A673 (cell line): Measurements from ENCODE around the gene EIF5AL1. TPM values are rescaled to one million over a fixed set of nuclear protein-coding genes. Genes with fewer than 3 reads are reported as not detected.

Experiments
- BruUV-seq: library from RNA; stranded (reverse); fragments of 400-500 nt; replicated peaks from 2 replicates; lab custom pipeline; 2021; lab: Mats Ljungman, UMichigan
- CTCF ChIA-PET: fragments of 300-600 bp; sonication (Branson Sonifier 250); formaldehyde crosslinking; loops from one replicate; lab custom pipeline; 2022; ENCODE audit warnings: antibody characterized with exemption; lab: Charles Lee
- POLR2A ChIA-PET: fragments of 300-600 bp; sonication (Branson Sonifier 250); formaldehyde crosslinking; loops from one replicate; lab custom pipeline; 2022; ENCODE audit warnings: antibody characterized with exemption; ENCODE audit not compliant: low non-redundant PET; lab: Charles Lee
- DNase-seq: peaks from one replicate; pipeline ENCODE4 v3.0.0-alpha.2; 2015; ENCODE audit warnings: low spot score
- H3K27ac ChIP-seq: fragments of 200-600 bp; sonication (generic); 2 replicates; pipeline ENCODE4 v1.5.1; 2016; ENCODE audit warnings: mixed run types, low read depth, mild to moderate bottlenecking, mixed read lengths, antibody characterized with exemption, low read length; ENCODE audit not compliant: poor library complexity, severe bottlenecking
- H3K27me3 ChIP-seq: fragments of 200-600 bp; sonication (generic); replicated peaks from 2 replicates; pipeline ENCODE4 v1.6.1; 2017; ENCODE audit warnings: mixed run types, low read depth, mild to moderate bottlenecking, mixed read lengths, antibody characterized with exemption, low read length; ENCODE audit not compliant: insufficient read depth, poor library complexity
- H3K36me3 ChIP-seq: fragments of 200-600 bp; sonication (generic); 2 replicates; pipeline ENCODE4 v1.6.1; 2016; ENCODE audit warnings: mixed run types, mild to moderate bottlenecking, mixed read lengths, antibody characterized with exemption, low read length; ENCODE audit not compliant: insufficient read depth, poor library complexity, severe bottlenecking
- H3K4me1 ChIP-seq: fragments of 200-600 bp; sonication (generic); 2 replicates; pipeline ENCODE4 v1.6.1; 2017; ENCODE audit warnings: mixed run types, mild to moderate bottlenecking, mixed read lengths, antibody characterized with exemption, low read length; ENCODE audit not compliant: insufficient read depth, poor library complexity, severe bottlenecking
- H3K4me3 ChIP-seq: fragments of 200-600 bp; sonication (generic); 2 replicates; pipeline ENCODE4 v1.5.1; 2016; ENCODE audit warnings: low read depth, mixed run types, mild to moderate bottlenecking, mixed read lengths, low read length; ENCODE audit not compliant: poor library complexity, severe bottlenecking
- H3K9me3 ChIP-seq: fragments of 200-600 bp; sonication (generic); 2 replicates; pipeline ENCODE4 v1.6.1; 2016; ENCODE audit warnings: mixed run types, low read depth, mild to moderate bottlenecking, mixed read lengths, antibody characterized with exemption, low read length; ENCODE audit not compliant: poor library complexity, severe bottlenecking
- CTCF ChIP-seq: fragments of 300-800, 200-600 bp; sonication (generic); conservative IDR thresholded peaks from 2 replicates; pipeline ENCODE4 v1.5.1; 2017; ENCODE audit warnings: low read depth, mild to moderate bottlenecking, antibody characterized with exemption, low read length, moderate library complexity, mixed read lengths
- EZH2 ChIP-seq: fragments of 200-600 bp; sonication (generic); IDR thresholded peaks from 2 replicates; pipeline ENCODE4 v1.6.1; 2017; ENCODE audit warnings: borderline replicate concordance, low read depth, mild to moderate bottlenecking, mixed read lengths, antibody characterized with exemption, low read length; ENCODE audit not compliant: poor library complexity, severe bottlenecking
- intact Hi-C: fragments of 100-400 bp; cut with micrococcal nuclease; formaldehyde crosslinking; loops from one replicate; pipeline ENCODE4 v1.10.0; 2022; ENCODE audit not compliant: unreplicated experiment
- total RNA-seq: library from RNA; stranded (reverse); gene quantifications from 2 replicates; pipeline ENCODE4 v1.2.3, GENCODE V29; 2021

Gene EIF5AL1
- total RNA-seq, 1 experiment from 2014 or later = 2.7 TPM

GRCh38 chr10:79473496-79474095 is 38.7 kb upstream of the EIF5AL1 start:
- intact Hi-C loops = no loop called here
- no TSS peak for BruUV-seq
- Histone ChIP-seq H3K4me3 (no peak overlapping the region), H3K4me1 (no peaks in the 10 kb centered on the region), H3K27ac (no peak overlapping the region), H3K9me3 (no peaks in the 10 kb centered on the region), H3K27me3 (no peaks in the 10 kb centered on the region), H3K36me3 (no peaks in the 10 kb centered on the region)
- TF ChIP-seq EZH2 (no peak), CTCF (no peak)
- DNase-seq = no peak
- ChIA-PET POLR2A (no interaction called here), CTCF (no interaction called here)

DNA sequence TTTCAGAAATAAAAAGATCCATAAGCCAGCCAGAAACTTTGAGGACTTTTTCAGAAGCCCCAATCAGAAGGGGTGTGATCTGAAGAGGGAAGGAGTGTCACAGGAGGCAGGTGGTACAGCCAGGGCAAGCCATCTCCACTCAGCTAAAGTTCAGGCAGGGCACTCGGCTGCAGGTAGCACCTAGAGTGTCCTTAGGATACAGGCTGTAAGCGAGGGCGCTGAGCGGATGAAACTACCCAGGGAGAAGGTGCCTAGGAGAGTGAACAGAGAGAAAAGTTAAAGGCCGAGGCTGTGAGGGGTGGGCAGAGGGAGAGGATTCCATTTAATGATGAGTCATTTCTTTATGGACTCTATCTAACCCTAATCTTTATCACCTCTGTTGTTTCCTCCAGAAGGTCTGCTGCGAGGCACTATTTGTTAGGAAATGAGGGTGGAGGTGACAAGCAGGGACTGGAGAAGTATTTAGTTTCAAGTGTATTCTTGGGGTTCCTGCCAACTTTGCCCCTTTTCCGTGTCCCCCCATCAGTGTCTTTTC is 37.1 kb upstream of the EIF5AL1 start:
- no peak for DNase-seq
- Histone ChIP-seq H3K4me1 (no peaks in the 10 kb centered on the region), H3K36me3 (no peaks in the 10 kb centered on the region), H3K9me3 (no peaks in the 10 kb centered on the region), H3K27me3 (no peaks in the 10 kb centered on the region), H3K4me3 (no peak overlapping the region), H3K27ac (no peak overlapping the region)
- ChIA-PET POLR2A (no interaction called here), CTCF (no interaction called here)
- intact Hi-C loops = no loop called here
- BruUV-seq = no TSS peak
- no peak for TF ChIP-seq CTCF
- TF ChIP-seq EZH2 = no peak

DNA sequence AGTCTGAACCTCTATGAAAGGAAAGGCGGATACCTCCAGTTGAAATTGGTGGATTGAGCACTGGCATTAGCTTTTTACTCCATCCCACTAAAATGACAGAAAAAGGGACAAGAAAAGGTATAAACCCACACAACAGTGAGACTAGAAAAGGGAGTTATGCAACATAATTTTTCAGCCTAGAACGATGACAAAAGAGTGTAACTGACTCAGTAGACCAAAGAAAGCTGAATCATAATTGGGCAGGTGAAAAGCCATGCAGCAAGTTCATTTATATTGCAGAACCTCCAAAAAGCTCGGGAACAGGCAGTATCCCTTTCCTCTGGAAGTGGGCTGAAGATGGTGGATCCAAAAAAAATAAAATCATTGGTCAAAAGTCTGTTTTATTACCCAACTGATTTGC is 36.5 kb upstream of the EIF5AL1 start:
- no TSS peak for BruUV-seq
- Histone ChIP-seq H3K27me3 (no peaks in the 10 kb centered on the region), H3K36me3 (no peaks in the 10 kb centered on the region), H3K27ac (no peak overlapping the region), H3K4me1 (no peaks in the 10 kb centered on the region), H3K9me3 (no peaks in the 10 kb centered on the region), H3K4me3 (no peak overlapping the region)
- intact Hi-C loops = no loop called here
- TF ChIP-seq CTCF (no peak), EZH2 (no peak)
- CTCF ChIA-PET = no interaction called here
- DNase-seq = no peak
- POLR2A ChIA-PET = no interaction called here
